HG02588 (cell line): ENCODE data around the gene COL25A1.

ENCODE experiments used
- ATAC-seq: cut with Tn5 transposase; IDR thresholded peaks from one replicate; pipeline ENCODE4 v1.9.1; 2021; ENCODE audit warnings: mild to moderate bottlenecking, moderate library complexity; ENCODE audit not compliant: unreplicated experiment

Gene COL25A1

GRCh38 chr4:109294006-109294405, 8.5 kb downstream of the COL25A1 start:
- ATAC-seq, result peak; percentile 97

DNA sequence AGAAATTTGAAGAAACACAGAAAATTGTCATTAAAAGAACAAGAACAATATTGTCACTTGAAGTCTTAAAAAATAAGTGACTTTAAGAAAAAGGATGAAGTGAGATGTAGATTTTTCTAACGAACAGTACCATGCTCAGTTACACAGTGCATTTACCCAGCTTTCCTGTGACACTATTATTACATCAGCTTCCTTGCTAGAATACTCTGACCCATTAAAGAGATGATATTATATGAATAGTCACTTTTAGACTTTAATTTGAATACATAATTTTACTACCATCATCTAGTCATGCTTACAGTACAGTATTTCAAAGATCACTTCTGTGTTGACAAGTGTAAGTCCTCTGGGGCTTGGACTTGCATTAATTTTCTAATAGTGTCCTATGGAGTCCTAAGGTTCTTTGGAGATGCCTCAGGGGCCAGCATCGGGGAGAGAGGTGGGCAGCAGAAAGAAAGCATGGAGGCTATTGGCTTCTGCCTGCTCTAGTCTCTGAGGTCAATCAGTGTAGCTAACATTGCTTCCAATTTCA, 10.7 kb downstream of the COL25A1 start:
- ATAC-seq, result no peak

- ATAC-seq, result no peak
Observed at GRCh38 chr4:109290918-109291317, 11.5 kb downstream of the COL25A1 start.

GRCh38 chr4:109278594-109279031, 23.8 kb downstream of the COL25A1 start:
- peak; percentile 86 for ATAC-seq

GRCh38 chr4:109276482-109277095, 25.9 kb downstream of the COL25A1 start:
- ATAC-seq, result peak; percentile 66

- no peak for ATAC-seq
Observed at GRCh38 chr4:109275066-109275745, 27.3 kb downstream of the COL25A1 start.

GRCh38 chr4:109266891-109267290, 35.6 kb downstream of the COL25A1 start:
- ATAC-seq, result no peak

- ATAC-seq, result no peak
Observed at GRCh38 chr4:109266236-109266635, 36.2 kb downstream of the COL25A1 start.

- no peak for ATAC-seq
Observed at GRCh38 chr4:109263721-109264120, 38.7 kb downstream of the COL25A1 start.

DNA sequence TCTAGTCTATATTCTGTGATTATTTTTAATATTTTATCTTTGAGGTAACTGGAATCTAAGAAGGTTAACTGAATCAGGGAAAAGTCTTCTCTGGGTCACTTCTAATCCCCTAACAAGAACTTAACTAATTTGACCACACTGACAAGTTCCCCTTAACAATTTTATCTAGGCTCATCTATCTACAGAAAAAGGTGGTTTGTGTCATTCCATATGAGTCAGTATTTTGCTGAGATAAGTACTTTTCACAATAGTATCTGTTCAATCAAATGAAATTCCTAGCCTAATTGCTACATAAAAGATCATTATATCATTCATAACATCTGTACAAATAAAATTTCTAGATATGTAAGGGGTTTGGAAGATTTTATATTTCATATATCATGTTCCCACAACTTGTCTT, 45.6 kb downstream of the COL25A1 start:
- ATAC-seq, result no peak

DNA sequence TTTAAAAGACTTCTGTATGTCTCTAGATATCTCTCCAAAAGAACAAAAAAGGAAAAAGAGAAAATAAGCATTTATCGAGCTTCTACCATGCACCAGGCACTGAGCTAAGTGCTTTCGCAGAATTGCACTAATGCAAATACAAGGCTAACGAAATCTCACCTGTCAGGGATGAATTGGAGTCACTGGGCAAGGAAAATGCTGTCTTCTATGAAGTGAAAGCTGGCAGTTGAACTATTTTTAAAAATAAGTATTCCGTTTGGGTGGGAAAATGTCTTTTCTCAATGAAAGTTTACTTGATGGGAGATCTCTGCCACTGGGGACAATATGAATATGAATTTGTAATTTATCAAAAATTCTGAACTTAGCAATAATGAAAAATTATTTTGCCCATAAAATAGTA, 47.6 kb downstream of the COL25A1 start:
- no peak for ATAC-seq

- ATAC-seq, result no peak
Observed at GRCh38 chr4:109251396-109251795, 51.1 kb downstream of the COL25A1 start.

GRCh38 chr4:109248322-109248900, 54.0 kb downstream of the COL25A1 start:
- no peak for ATAC-seq

GRCh38 chr4:109243871-109244270, 58.6 kb downstream of the COL25A1 start:
- no peak for ATAC-seq

GRCh38 chr4:109238746-109239145, 63.7 kb downstream of the COL25A1 start:
- ATAC-seq, result no peak

- ATAC-seq, result no peak
Observed at GRCh38 chr4:109235683-109236082, 66.8 kb downstream of the COL25A1 start.

GRCh38 chr4:109234596-109234995, 67.9 kb downstream of the COL25A1 start:
- no peak for ATAC-seq

- no peak for ATAC-seq
Observed at GRCh38 chr4:109233570-109233969, 68.9 kb downstream of the COL25A1 start.

GRCh38 chr4:109232681-109233080, 69.8 kb downstream of the COL25A1 start:
- ATAC-seq, result no peak

- ATAC-seq, result no peak
Observed at GRCh38 chr4:109231331-109231730, 71.1 kb downstream of the COL25A1 start.

DNA sequence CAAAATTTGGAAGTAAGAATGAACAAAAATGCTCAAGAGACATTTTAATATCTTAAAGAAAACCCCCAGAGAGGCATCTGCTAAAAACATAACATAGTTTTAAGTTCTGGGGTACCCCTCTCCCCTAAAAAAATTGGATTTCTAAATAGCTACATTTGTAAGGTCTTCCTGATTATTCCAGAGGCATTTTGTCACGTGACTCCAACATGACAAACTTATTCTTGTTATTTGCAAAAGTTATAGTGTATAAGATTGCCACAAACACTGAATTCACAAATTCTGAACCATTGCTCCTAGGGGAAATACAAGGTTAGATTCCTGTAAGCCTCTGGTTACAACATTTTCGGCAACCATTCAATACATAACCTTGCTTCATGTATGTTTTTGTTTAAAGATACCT, 73.4 kb downstream of the COL25A1 start:
- ATAC-seq, result no peak

DNA sequence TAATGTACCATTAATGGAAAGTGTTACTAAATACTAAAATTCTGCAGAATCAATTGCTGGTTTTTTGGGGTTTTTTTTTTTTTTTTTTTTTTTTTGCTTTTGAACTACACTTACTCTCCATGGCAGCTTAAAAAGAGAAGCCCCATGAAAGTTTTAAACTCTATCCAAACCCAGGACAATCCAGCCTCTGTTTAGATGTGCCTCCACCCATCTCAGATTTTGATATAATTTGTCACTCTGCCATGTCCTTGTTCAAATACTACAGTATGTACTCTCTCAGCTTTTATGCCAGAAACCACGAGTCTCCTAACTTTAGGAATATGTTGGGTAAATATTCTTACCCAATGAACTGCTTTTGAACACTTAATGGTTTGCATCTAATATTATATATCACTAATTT, 84.2 kb downstream of the COL25A1 start:
- no peak for ATAC-seq
